Thyroid gland (tissue), 4 donors: ENCODE results near the gene DNAJB9. TPM values are rescaled to one million over a fixed set of nuclear protein-coding genes. Genes with fewer than 3 reads are reported as not detected.
A peak's percentile ranks its signal among the peaks of the same experiment; 100 is the strongest.

Experiments
- DNase-seq, 2 donors: peaks; one replicate each; pipeline ENCODE4 v3.0.0-alpha.2; 2019
- H3K27ac ChIP-seq, 3 donors: fragments of 200-600 bp; sonication (generic); 1 replicate in 2 of 3; 2 replicates in 1 of 3; pipeline ENCODE4 v1.5.1; 2016 to 2019; ENCODE audit warnings: mild to moderate bottlenecking in 1 of 3, moderate library complexity in 1 of 3
- H3K27me3 ChIP-seq: fragments of 200-600 bp; sonication (generic); one replicate; pipeline ENCODE4 v1.5.1; 2019
- H3K36me3 ChIP-seq, 2 donors: fragments of 200-600 bp; sonication (generic); one replicate each; pipeline ENCODE4 v1.5.1; 2016 to 2019
- H3K4me1 ChIP-seq, 2 donors: fragments of 200-600 bp; sonication (generic); one replicate each; pipeline ENCODE4 v1.5.1; 2017 to 2019
- H3K4me3 ChIP-seq, 3 donors: fragments of 200-600 bp; sonication (generic); replicated peaks in 1 of 3; 1 replicate in 2 of 3; 2 replicates in 1 of 3; pipeline ENCODE4 v1.5.1; 2016; ENCODE audit warnings: mild to moderate bottlenecking in 1 of 3
- H3K9me3 ChIP-seq: fragments of 200-600 bp; sonication (generic); one replicate; pipeline ENCODE4 v1.5.1; 2017
- CTCF ChIP-seq, 6 experiments: fragments of 200-600 bp in 3 of 6; fragments of 450-650 bp in 3 of 6; sonication (generic) in 3 of 6; IDR thresholded peaks; one replicate each; pipeline ENCODE4 v1.5.1; 2016 to 2019; ENCODE audit warnings: antibody characterized with exemption in 6 of 6, mild to moderate bottlenecking in 2 of 6, inconsistent platforms in 1 of 6, moderate library complexity in 1 of 6
- POLR2A ChIP-seq, 2 donors: fragments of 450-650 bp; IDR thresholded peaks; one replicate each; pipeline ENCODE4 v1.6.1; 2017; ENCODE audit warnings: antibody characterized with exemption in 2 of 2, mild to moderate bottlenecking in 2 of 2, moderate library complexity in 1 of 2
- WGBS, 2 donors: methylation state at CpG; one replicate each; pipeline ENCODE4 v1.1.5; 2017; 5-methylcytosine and 5-hydroxymethylcytosine counted together
- intact Hi-C: fragments of 100-400 bp; cut with DNase I; formaldehyde crosslinking; loops from one replicate; pipeline ENCODE4 v1.15.1; 2023
- total RNA-seq, 4 donors: library from RNA; depleted of rRNA; stranded (reverse); fragments of >200 nt; gene quantifications; one replicate each; pipeline ENCODE4 v1.2.3, GENCODE V29; 2016

DNAJB9 gene
- total RNA-seq, 4 donors from 2014 or later: 68.4 to 105 (median 92.0) TPM

- Histone ChIP-seq H3K27ac (peak overlapping the region; percentile 86 to 96 (median 92)), H3K4me1 (peaks cover 18 to 21% of the 10 kb centered on the region in 2 donors), H3K4me3 (peak overlapping the region; percentile 11 to 80 (median 52)), H3K36me3 (peaks cover 0 to 6% of the 10 kb centered on the region in 2 donors), H3K9me3 (no peaks in the 10 kb centered on the region), H3K27me3 (no peaks in the 10 kb centered on the region)
- intact Hi-C loops: loop anchor here (5.0 kb wide), 1 partner anchor 42 kb away; the partner anchor contains the start of gene PNPLA8
- TF ChIP-seq POLR2A (IDR thresholded peaks at IDR 0.05) (no peak), CTCF (IDR thresholded peaks at IDR 0.05) (no peak)
- no peak for DNase-seq
- WGBS, 2 donors: 11% methylated on average over 24 of the region's 24 CpGs
These were observed 783 bp upstream of the DNAJB9 start for GRCh38 chr7:108568801-108569380.

DNA sequence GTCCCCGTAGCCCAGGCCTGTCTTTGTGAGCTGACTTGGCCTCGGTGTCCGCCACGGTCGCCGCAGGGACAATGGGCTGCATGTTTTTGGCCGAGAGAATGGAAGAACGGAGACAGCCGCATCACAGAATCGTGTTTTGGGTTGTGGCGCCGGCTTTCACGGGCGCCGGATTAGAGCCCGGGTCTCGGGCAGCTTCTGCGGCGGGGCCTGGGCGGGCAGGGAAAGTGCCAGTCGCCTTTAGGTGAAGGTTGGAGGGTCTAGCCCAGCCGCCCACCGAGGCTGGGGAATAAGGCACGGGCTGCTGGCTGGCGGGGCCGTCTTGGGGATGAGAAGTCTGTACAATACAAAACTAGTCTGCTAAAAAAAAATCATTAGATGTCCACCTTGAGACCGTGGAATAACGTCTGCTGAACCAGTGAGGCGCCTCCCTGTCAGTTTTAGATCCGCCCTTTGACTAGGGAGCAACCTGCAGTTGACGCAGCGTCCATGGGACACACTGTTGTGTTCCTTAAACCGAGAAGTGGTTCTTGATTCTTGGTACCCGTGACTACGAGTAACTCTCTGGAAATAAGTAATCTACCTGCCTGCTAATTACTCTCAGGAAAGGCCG, 577 bp downstream of the DNAJB9 start:
- 1 to 2% methylated on average over 23 to 36 of the region's 36 CpGs for WGBS, 2 donors
- intact Hi-C loops: no loop called here

DNA sequence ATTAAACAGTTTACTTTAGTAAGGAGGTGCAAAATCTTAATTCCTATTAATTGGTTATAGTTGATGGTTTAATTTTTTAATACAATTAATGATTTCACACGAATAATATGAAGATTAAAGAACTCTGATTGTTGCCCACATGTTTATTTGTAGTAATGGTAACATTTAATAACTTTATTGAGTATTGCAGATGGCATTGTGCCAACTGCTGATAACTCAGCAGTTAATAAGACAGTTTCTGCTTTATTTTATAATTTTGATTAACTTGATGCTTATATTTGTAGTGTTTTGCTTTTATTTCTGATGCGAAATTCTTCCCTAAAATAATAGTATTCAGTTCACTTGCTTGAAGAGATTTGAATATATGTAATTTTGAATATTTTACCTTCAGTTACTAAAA, 2.8 kb downstream of the DNAJB9 start:
- intact Hi-C loops: no loop called here

More for the DNA sequence above, 577 bp downstream of the DNAJB9 start:
- no peaks in the 10 kb centered on the region for H3K27me3 ChIP-seq
- DNase-seq: peak; percentile 76 to 77
- H3K4me1 ChIP-seq: peaks cover 18 to 27% of the 10 kb centered on the region in 2 donors
- peaks cover 0 to 6% of the 10 kb centered on the region in 2 donors for H3K36me3 ChIP-seq
- H3K27ac ChIP-seq: peak overlapping the region; percentile 92 to 97 (median 96)
- H3K9me3 ChIP-seq: no peaks in the 10 kb centered on the region
- TF ChIP-seq CTCF (IDR thresholded peaks at IDR 0.05): no peak
- TF ChIP-seq POLR2A (IDR thresholded peaks at IDR 0.05): peak in 1 of 2 donors; percentile 64
- peak overlapping the region; percentile 73 to 94 (median 80) for H3K4me3 ChIP-seq

DNA sequence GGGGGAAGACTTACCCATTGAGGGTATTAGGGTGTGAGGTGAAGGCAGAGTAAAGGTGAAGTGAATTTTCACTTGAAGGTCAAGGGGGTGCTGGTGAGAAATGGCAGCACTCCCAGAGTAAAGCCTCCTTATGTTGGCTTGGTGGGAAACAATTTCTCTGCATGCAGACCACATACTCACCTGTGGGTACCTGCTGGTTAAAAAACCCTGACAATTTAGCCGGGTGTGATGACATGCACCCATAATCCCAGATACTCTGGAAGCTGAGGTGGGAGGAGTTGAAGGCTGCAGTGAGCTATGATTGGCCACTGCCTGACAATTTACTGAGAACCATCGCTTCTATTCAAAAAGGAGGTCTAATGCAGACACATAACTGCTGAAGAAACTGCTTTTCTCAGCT, 5.5 kb downstream of the DNAJB9 start:
- no peak for DNase-seq
- Histone ChIP-seq H3K9me3 (no peaks in the 10 kb centered on the region), H3K27ac (no peak overlapping the region), H3K27me3 (no peaks in the 10 kb centered on the region), H3K4me1 (peaks cover 0 to 13% of the 10 kb centered on the region in 2 donors), H3K4me3 (no peak overlapping the region), H3K36me3 (peaks cover 0 to 12% of the 10 kb centered on the region in 2 donors)
- intact Hi-C loops: no loop called here
- TF ChIP-seq POLR2A (IDR thresholded peaks at IDR 0.05): no peak
- TF ChIP-seq CTCF (IDR thresholded peaks at IDR 0.05): no peak
- WGBS, 2 donors: 82 to 96% methylated on average over 2 of the region's 2 CpGs

More for the DNA sequence above, 2.8 kb downstream of the DNAJB9 start:
- DNase-seq: no peak
- Histone ChIP-seq H3K27ac (no peak overlapping the region), H3K4me3 (no peak overlapping the region), H3K27me3 (no peaks in the 10 kb centered on the region), H3K36me3 (peaks cover 0 to 6% of the 10 kb centered on the region in 2 donors), H3K9me3 (no peaks in the 10 kb centered on the region), H3K4me1 (peaks cover 14 to 22% of the 10 kb centered on the region in 2 donors)
- TF ChIP-seq POLR2A (IDR thresholded peaks at IDR 0.05) (no peak), CTCF (IDR thresholded peaks at IDR 0.05) (no peak)
- WGBS, 2 donors: 96 to 97% methylated on average over 2 of the region's 2 CpGs

DNA sequence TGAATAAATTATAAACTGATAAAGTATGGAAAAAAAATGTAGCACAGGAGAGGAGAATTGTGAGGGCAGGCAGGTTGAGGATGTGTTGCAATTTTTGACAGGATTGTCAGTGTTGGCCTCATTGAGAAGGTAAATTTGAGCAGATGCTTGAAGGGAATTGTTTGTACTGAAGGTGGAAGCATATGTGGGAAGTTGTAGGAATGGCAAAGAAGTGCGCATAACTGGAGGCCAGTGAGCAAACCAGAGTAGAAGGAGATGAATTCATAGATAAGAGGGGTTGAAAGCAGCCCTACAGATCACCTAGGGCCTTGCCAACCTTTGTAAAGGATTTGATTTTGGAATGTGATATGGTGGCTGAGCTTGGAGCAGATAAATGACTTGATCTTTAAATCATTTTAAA, 6.4 kb downstream of the DNAJB9 start:
- H3K4me3 ChIP-seq: no peak overlapping the region
- H3K27me3 ChIP-seq: no peaks in the 10 kb centered on the region
- 94 to 100% methylated on average over 1 of the region's 1 CpG for WGBS, 2 donors
- intact Hi-C loops: no loop called here
- DNase-seq: no peak
- H3K9me3 ChIP-seq: no peaks in the 10 kb centered on the region
- no peak overlapping the region for H3K27ac ChIP-seq
- H3K36me3 ChIP-seq: peaks cover 0 to 12% of the 10 kb centered on the region in 2 donors
- TF ChIP-seq POLR2A (IDR thresholded peaks at IDR 0.05): no peak
- no peak for TF ChIP-seq CTCF (IDR thresholded peaks at IDR 0.05)
- peaks cover 0 to 13% of the 10 kb centered on the region in 2 donors for H3K4me1 ChIP-seq
